Renal cortex interstitium (tissue), 11 donors: ENCODE measurements around the gene RAB3IP. TPM values are rescaled to one million over a fixed set of nuclear protein-coding genes. Genes with fewer than 3 reads are reported as not detected.

Experiments
- DNase-seq, 11 donors: peaks; one replicate each; pipeline ENCODE4 v3.0.0-alpha.2; 2013; ENCODE audit warnings: low read depth in 9 of 11, low spot score in 4 of 11; ENCODE audit errors: extremely low read depth in 1 of 11
- polyA plus RNA-seq, 3 donors: library from polyadenylated mRNA; unstranded; fragments of 120-200 nt; gene quantifications; one replicate each; pipeline ENCODE4 v1.2.1, GENCODE V29; 2013; ENCODE audit not compliant: insufficient read length in 3 of 3

The RAB3IP gene
- polyA plus RNA-seq, 3 donors, result 58.6 to 89.6 (median 66.4) TPM

- DNase-seq, result no peak
These were observed 128.0 kb downstream of the RAB3IP start for GRCh38 chr12:69866698-69867097.

GRCh38 chr12:69868695-69869094, 130.0 kb downstream of the RAB3IP start:
- DNase-seq, result no peak

- no peak for DNase-seq
These were observed 134.1 kb downstream of the RAB3IP start for GRCh38 chr12:69872804-69873203.

Other genes starting within 250 kb of the RAB3IP start
- 100 to 1,000 TPM; 238 to 277 (median 251) TPM for gene CCT2, start 153.4 kb upstream of the RAB3IP start, polyA plus RNA-seq
- gene LRRC10, start 128.0 kb upstream of the RAB3IP start, polyA plus RNA-seq, result not detected
- under 1 TPM; 0.20 to 0.36 (median 0.30) TPM for gene BEST3, start 39.6 kb upstream of the RAB3IP start, polyA plus RNA-seq
- 1 to 10 TPM; 1.6 to 4.9 (median 3.2) TPM for gene MYRFL, start 86.4 kb downstream of the RAB3IP start, polyA plus RNA-seq